ENCODE results near the gene DOC2B.
"Not testable (repeated sequence)": the region's sequence is repeated elsewhere in the genome, so short reads cannot be mapped to it uniquely, and the experiment has no call there.

The DOC2B gene

GRCh38 chr17:210402-210801 is 29.0 kb upstream of the DOC2B start:
- no peak for DNase-seq (ENCODE audit: low read depth)

GRCh38 chr17:208429-208828 is 27.0 kb upstream of the DOC2B start:
- DNase-seq (ENCODE audit: low read depth), result no peak

- no peak for DNase-seq (ENCODE audit: low read depth)
Measured at GRCh38 chr17:207775-208174, 26.3 kb upstream of the DOC2B start.

- no peak for DNase-seq (ENCODE audit: low read depth)
Measured at GRCh38 chr17:206941-207560, 25.6 kb upstream of the DOC2B start.

GRCh38 chr17:206484-206883 is 25.0 kb upstream of the DOC2B start:
- DNase-seq (ENCODE audit: low read depth), result not testable (repeated sequence)

- DNase-seq (ENCODE audit: low read depth), result no peak
Measured at GRCh38 chr17:205817-206216, 24.4 kb upstream of the DOC2B start.

GRCh38 chr17:205148-205669 is 23.8 kb upstream of the DOC2B start:
- DNase-seq (ENCODE audit: low read depth), result no peak

GRCh38 chr17:204427-205147 is 23.1 kb upstream of the DOC2B start:
- DNase-seq (ENCODE audit: low read depth), result no peak

- no peak for DNase-seq (ENCODE audit: low read depth)
Measured at GRCh38 chr17:202501-202951, 21.1 kb upstream of the DOC2B start.

GRCh38 chr17:201736-202135 is 20.3 kb upstream of the DOC2B start:
- DNase-seq (ENCODE audit: low read depth), result not testable (repeated sequence)

- not testable (repeated sequence) for DNase-seq (ENCODE audit: low read depth)
Measured at GRCh38 chr17:201257-201656, 19.8 kb upstream of the DOC2B start.

GRCh38 chr17:200586-200985 is 19.1 kb upstream of the DOC2B start:
- no peak for DNase-seq (ENCODE audit: low read depth)

- no peak for DNase-seq (ENCODE audit: low read depth)
Measured at GRCh38 chr17:199806-200545, 18.5 kb upstream of the DOC2B start.

GRCh38 chr17:199191-199604 is 17.7 kb upstream of the DOC2B start:
- DNase-seq (ENCODE audit: low read depth), result peak; percentile 6

- DNase-seq (ENCODE audit: low read depth), result not testable (repeated sequence)
Measured at GRCh38 chr17:198225-198624, 16.8 kb upstream of the DOC2B start.

- no peak for DNase-seq (ENCODE audit: low read depth)
Measured at GRCh38 chr17:197352-197751, 15.9 kb upstream of the DOC2B start.

GRCh38 chr17:194828-195602 is 13.6 kb upstream of the DOC2B start:
- DNase-seq (ENCODE audit: low read depth), result no peak

GRCh38 chr17:193841-194806 is 12.7 kb upstream of the DOC2B start:
- no peak for DNase-seq (ENCODE audit: low read depth)

GRCh38 chr17:193426-193810 is 12.0 kb upstream of the DOC2B start:
- no peak for DNase-seq (ENCODE audit: low read depth)

GRCh38 chr17:192666-193425 is 11.4 kb upstream of the DOC2B start:
- DNase-seq (ENCODE audit: low read depth), result no peak

All from stromal cell of bone marrow (primary cell).